Panc1 (cell line): ENCODE data around the gene JMJD1C. TPM values are rescaled to one million over a fixed set of nuclear protein-coding genes. Genes with fewer than 3 reads are reported as not detected.

Source experiments
- ATAC-seq: fragments of 200-7000 bp; cut with Tn5 transposase; 2 replicates; pipeline ENCODE4 v1.9.1; 2020; ENCODE audit warnings: mild to moderate bottlenecking, moderate library complexity
- BruUV-seq: library from RNA; stranded (reverse); fragments of 400-500 nt; replicated peaks from 2 replicates; lab custom pipeline; 2021; lab: Mats Ljungman, UMichigan
- CTCF ChIA-PET: fragments of 300-600 bp; sonication (Branson Sonifier 250); formaldehyde crosslinking; loops from one replicate; lab custom pipeline; 2022; ENCODE audit warnings: antibody characterized with exemption; lab: Charles Lee
- POLR2A ChIA-PET: fragments of 300-600 bp; sonication (Branson Sonifier 250); formaldehyde crosslinking; loops from one replicate; lab custom pipeline; 2022; ENCODE audit warnings: antibody characterized with exemption; lab: Charles Lee
- DNase-seq: peaks from one replicate; pipeline ENCODE4 v3.0.0-alpha.2; 2010; ENCODE audit warnings: low read depth, low spot score
- H3K27ac ChIP-seq: 2 replicates; pipeline ENCODE4 v1.5.1; 2011; ENCODE audit warnings: mild to moderate bottlenecking, low read length, inconsistent platforms
- H3K27me3 ChIP-seq: fragments of 200-500 bp; sonication (Bioruptor generic); 2 replicates; pipeline ENCODE4 v1.6.0; 2014; ENCODE audit warnings: low read length, inconsistent platforms; ENCODE audit not compliant: control insufficient read depth, insufficient read depth
- H3K36me3 ChIP-seq: fragments of 200-500 bp; sonication (Bioruptor generic); 2 replicates; pipeline ENCODE4 v1.5.1; 2014; ENCODE audit warnings: inconsistent platforms, mild to moderate bottlenecking, low read length, moderate library complexity; ENCODE audit not compliant: control insufficient read depth, insufficient read depth
- H3K4me1 ChIP-seq: 2 replicates; pipeline ENCODE4 v1.5.1; 2011; ENCODE audit warnings: inconsistent platforms, mild to moderate bottlenecking, low read length, moderate library complexity; ENCODE audit not compliant: control insufficient read depth, insufficient read depth
- H3K4me3 ChIP-seq, 2 experiments: 2 replicates each; pipeline ENCODE4 v1.5.1; 2011 to 2012; ENCODE audit warnings: low read depth in 2 of 2, low read length in 2 of 2, mild to moderate bottlenecking in 2 of 2, inconsistent platforms in 1 of 2, moderate library complexity in 1 of 2
- H3K9me3 ChIP-seq: fragments of 200-500 bp; sonication (Bioruptor generic); 2 replicates; pipeline ENCODE4 v1.5.1; 2014; ENCODE audit warnings: low read depth, mild to moderate bottlenecking, inconsistent platforms, low read length, moderate library complexity; ENCODE audit not compliant: control insufficient read depth, insufficient read depth
- CTCF ChIP-seq: fragments of 450-650 bp; IDR thresholded peaks from 2 replicates; pipeline ENCODE4 v1.5.1; 2017; ENCODE audit warnings: mild to moderate bottlenecking
- POLR2AphosphoS5 ChIP-seq: IDR thresholded peaks from 2 replicates; pipeline ENCODE4 v1.6.1; 2012; ENCODE audit warnings: mild to moderate bottlenecking, low read depth, low read length, moderate library complexity
- REST ChIP-seq, 2 experiments: IDR thresholded peaks; 2 replicates each; pipeline ENCODE4 v1.6.1; 2011 to 2012; ENCODE audit warnings: low read depth in 2 of 2, control low read depth in 1 of 2, low read length in 1 of 2, mild to moderate bottlenecking in 1 of 2, moderate library complexity in 1 of 2; ENCODE audit not compliant: insufficient read depth in 1 of 2
- SIN3A ChIP-seq: IDR thresholded peaks from 2 replicates; pipeline ENCODE4 v1.6.1; 2012; ENCODE audit warnings: low read depth, mild to moderate bottlenecking, low read length, moderate library complexity, borderline replicate concordance; ENCODE audit not compliant: insufficient read depth
- TCF7L2 ChIP-seq: IDR thresholded peaks from 2 replicates; pipeline ENCODE4 v1.6.1; 2011; ENCODE audit warnings: mild to moderate bottlenecking, low read depth, low read length, inconsistent platforms
- in situ Hi-C: cut with HindIII; loops from 2 replicates; pipeline ENCODE4 v1.10.0; 2016; ENCODE audit warnings: low sequenced_read_pairs, low pct_unique_long_range_greater_than_20kb
- intact Hi-C: fragments of 100-400 bp; cut with micrococcal nuclease; formaldehyde crosslinking; loops from one replicate; pipeline ENCODE4 v1.10.0; 2022; ENCODE audit not compliant: unreplicated experiment
- total RNA-seq: library from RNA; stranded (reverse); gene quantifications from one replicate; pipeline ENCODE4 v1.2.1, GENCODE V29; 2021; ENCODE audit not compliant: unreplicated experiment

JMJD1C gene
- total RNA-seq, 1 experiment from 2014 or later: 88.3 TPM

- H3K4me1 ChIP-seq: peaks cover 23% of the 10 kb centered on the region
- DNase-seq (peak; percentile 61), ATAC-seq (peak; percentile 64)
- POLR2A ChIA-PET: interaction anchor here (0.5 to 0.7 kb wide), 5 partner anchors 9 to 372 kb away, joined by 5 to 12 read pairs (median 8); no protein-coding TSS in a partner anchor
- no peaks in the 10 kb centered on the region for H3K27me3 ChIP-seq
- no peaks in the 10 kb centered on the region for H3K36me3 ChIP-seq
- TF ChIP-seq SIN3A (no peak), POLR2AphosphoS5 (no peak), REST (IDR thresholded peaks at IDR 0.05; ENCODE audit: insufficient read depth in 1 of 2, low read depth in 2 of 2, low read length in 1 of 2) (no peak), CTCF (no peak), TCF7L2 (0 out of 2 replicates have a peak, but pooled peaks have one; percentile 10)
- BruUV-seq: no TSS peak
- H3K27ac ChIP-seq: peak overlapping the region; percentile 95
- intact Hi-C loops (loop anchor here (2.0 to 10.0 kb wide), 3 partner anchors 50 to 361 kb away; partner anchors contain the start of gene JMJD1C), in situ Hi-C loops (no loop called here)
- CTCF ChIA-PET: no interaction called here
- peak overlapping the region; percentile 77 to 91 for H3K4me3 ChIP-seq
- H3K9me3 ChIP-seq: no peaks in the 10 kb centered on the region
Observed at GRCh38 chr10:63267414-63268148, 198.2 kb downstream of the JMJD1C start.

- Histone ChIP-seq H3K27ac (peak overlapping the region; percentile 95), H3K36me3 (no peaks in the 10 kb centered on the region), H3K27me3 (no peaks in the 10 kb centered on the region), H3K4me1 (peaks cover 28% of the 10 kb centered on the region), H3K9me3 (no peaks in the 10 kb centered on the region), H3K4me3 (peak overlapping the region; percentile 77 to 91)
- intact Hi-C loops (loop anchor here (5.0 to 10.0 kb wide), 2 partner anchors 49 to 198 kb away; partner anchors contain the start of gene JMJD1C), in situ Hi-C loops (no loop called here)
- ATAC-seq: no peak
- ChIA-PET POLR2A (interaction anchor here (0.5 kb wide), 1 partner anchor 18 kb away, joined by 5 read pairs; no protein-coding TSS in a partner anchor), CTCF (no interaction called here)
- TF ChIP-seq CTCF (no peak), SIN3A (no peak), REST (IDR thresholded peaks at IDR 0.05; ENCODE audit: insufficient read depth in 1 of 2, low read depth in 2 of 2, low read length in 1 of 2) (no peak), TCF7L2 (no peak), POLR2AphosphoS5 (no peak)
- peak; percentile 24 for DNase-seq
- no TSS peak for BruUV-seq
Observed at GRCh38 chr10:63266391-63267316, 199.1 kb downstream of the JMJD1C start.
